Osteocyte (in vitro differentiated cells): ENCODE results near the gene NEMP1. TPM values are rescaled to one million over a fixed set of nuclear protein-coding genes. Genes with fewer than 3 reads are reported as not detected.

Experiments
- DNase-seq: peaks from one replicate; pipeline ENCODE4 v3.0.0; 2021; ENCODE audit warnings: mixed read lengths; ENCODE audit not compliant: unreplicated experiment; ENCODE audit errors: extremely low spot score
- H3K27ac Mint-ChIP-seq: one replicate; pipeline ENCODE4 v1.8.0; 2021; ENCODE audit warnings: mild to moderate bottlenecking, mixed read lengths; ENCODE audit not compliant: unreplicated experiment
- H3K27me3 Mint-ChIP-seq: one replicate; pipeline ENCODE4 v1.8.0; 2021; ENCODE audit warnings: mixed read lengths; ENCODE audit not compliant: unreplicated experiment
- H3K36me3 Mint-ChIP-seq: one replicate; pipeline ENCODE4 v1.8.0; 2021; ENCODE audit warnings: mixed read lengths; ENCODE audit not compliant: unreplicated experiment
- H3K4me1 Mint-ChIP-seq: one replicate; pipeline ENCODE4 v1.8.0; 2021; ENCODE audit warnings: mixed read lengths; ENCODE audit not compliant: unreplicated experiment
- H3K4me3 Mint-ChIP-seq: one replicate; pipeline ENCODE4 v1.8.0; 2021; ENCODE audit warnings: mild to moderate bottlenecking, moderate library complexity, mixed read lengths; ENCODE audit not compliant: unreplicated experiment
- H3K9me3 Mint-ChIP-seq: one replicate; pipeline ENCODE4 v1.8.0; 2021; ENCODE audit warnings: mixed read lengths; ENCODE audit not compliant: unreplicated experiment
- total RNA-seq: library from RNA; stranded (reverse); gene quantifications from 2 replicates; pipeline ENCODE4 v1.2.1, GENCODE V29; 2021
- TF ChIP-seq, protein P1 (sequence below): fragments of 200-600 bp; sonication (generic); IDR thresholded peaks from 2 replicates; pipeline ENCODE4 v1.5.0; 2021; ENCODE audit warnings: antibody characterized with exemption, mild to moderate bottlenecking, moderate library complexity

NEMP1 gene
- total RNA-seq, 1 donor from 2014 or later: 12.1 TPM

DNA sequence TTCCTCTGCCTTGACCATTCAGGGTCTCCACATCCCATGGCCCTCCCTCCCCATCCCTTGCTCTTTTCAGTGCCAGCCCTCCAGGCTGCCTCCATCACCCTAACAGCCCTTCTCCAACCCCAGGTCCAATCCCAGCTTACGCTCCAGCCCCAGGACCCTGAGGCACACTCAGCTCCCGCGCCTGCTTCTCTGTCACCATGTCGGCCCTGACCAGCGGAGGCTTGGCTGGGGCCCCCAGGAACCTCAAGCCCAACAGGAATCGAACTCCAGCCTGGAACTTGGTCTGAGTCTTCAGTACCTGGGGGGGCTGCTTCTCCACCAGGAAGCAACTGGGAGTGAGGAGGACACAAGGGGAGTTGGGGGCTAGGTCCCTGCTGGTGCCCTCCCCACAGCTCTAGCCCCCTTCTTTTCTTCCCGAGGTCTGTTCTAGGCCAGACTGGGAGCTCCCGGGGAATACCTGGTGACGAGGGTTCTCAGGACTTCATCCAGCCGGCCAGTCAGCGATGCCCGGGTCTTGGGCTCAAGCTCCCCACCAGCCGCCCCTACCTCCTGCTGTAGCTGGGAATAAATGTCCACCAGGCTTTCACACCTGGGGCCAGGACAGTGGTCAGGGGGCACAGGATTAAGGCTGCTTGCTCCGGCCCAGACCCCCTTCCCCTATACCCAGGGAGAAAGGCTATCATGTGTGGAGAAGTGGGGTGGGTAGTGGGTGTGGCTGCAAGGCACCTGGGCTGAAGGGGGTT, 26.6 kb upstream of the NEMP1 start:
- TF ChIP-seq, protein P1, sequence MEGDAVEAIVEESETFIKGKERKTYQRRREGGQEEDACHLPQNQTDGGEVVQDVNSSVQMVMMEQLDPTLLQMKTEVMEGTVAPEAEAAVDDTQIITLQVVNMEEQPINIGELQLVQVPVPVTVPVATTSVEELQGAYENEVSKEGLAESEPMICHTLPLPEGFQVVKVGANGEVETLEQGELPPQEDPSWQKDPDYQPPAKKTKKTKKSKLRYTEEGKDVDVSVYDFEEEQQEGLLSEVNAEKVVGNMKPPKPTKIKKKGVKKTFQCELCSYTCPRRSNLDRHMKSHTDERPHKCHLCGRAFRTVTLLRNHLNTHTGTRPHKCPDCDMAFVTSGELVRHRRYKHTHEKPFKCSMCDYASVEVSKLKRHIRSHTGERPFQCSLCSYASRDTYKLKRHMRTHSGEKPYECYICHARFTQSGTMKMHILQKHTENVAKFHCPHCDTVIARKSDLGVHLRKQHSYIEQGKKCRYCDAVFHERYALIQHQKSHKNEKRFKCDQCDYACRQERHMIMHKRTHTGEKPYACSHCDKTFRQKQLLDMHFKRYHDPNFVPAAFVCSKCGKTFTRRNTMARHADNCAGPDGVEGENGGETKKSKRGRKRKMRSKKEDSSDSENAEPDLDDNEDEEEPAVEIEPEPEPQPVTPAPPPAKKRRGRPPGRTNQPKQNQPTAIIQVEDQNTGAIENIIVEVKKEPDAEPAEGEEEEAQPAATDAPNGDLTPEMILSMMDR: no peak
- Mint-ChIP-seq H3K27ac (no peak overlapping the region), H3K36me3 (peaks cover 30% of the 10 kb centered on the region), H3K4me3 (no peak overlapping the region), H3K9me3 (no peaks in the 10 kb centered on the region), H3K27me3 (no peaks in the 10 kb centered on the region), H3K4me1 (peaks cover 23% of the 10 kb centered on the region)
- no peak for DNase-seq

DNA sequence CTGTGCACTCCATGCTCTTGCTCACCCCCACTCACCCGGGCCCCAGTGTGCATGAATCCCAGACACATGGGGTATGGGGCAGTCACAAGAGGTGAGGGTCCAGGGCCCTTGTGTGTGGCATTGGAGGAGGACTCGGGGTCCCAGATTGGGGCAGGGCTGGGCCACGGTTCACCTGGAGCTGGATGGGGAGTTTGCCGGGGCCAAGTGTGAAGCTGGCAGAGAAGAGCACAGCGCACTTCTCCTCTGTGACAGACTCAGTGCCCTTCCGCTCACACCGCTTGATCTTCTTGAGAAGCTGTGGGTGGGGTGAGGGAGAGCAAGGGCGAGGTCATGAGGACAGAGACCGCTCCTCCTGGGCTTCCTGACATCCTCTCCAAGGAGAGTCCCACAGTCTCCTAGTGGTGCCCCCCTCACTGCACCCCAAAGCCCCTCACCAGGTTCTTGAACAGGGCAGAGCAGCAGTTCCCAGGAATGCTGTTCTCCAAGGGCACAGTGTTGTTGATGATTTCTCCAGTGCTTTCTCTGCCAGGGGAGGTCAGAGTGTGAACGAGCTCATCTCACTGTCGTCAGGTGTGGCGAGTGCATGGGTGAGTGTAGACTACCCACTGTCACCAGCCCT, 25.8 kb upstream of the NEMP1 start:
- Mint-ChIP-seq H3K36me3 (peaks cover 35% of the 10 kb centered on the region), H3K9me3 (no peaks in the 10 kb centered on the region), H3K4me3 (no peak overlapping the region), H3K4me1 (peaks cover 15% of the 10 kb centered on the region), H3K27me3 (no peaks in the 10 kb centered on the region), H3K27ac (no peak overlapping the region)
- no peak for DNase-seq
- TF ChIP-seq, protein P1: no peak

DNA sequence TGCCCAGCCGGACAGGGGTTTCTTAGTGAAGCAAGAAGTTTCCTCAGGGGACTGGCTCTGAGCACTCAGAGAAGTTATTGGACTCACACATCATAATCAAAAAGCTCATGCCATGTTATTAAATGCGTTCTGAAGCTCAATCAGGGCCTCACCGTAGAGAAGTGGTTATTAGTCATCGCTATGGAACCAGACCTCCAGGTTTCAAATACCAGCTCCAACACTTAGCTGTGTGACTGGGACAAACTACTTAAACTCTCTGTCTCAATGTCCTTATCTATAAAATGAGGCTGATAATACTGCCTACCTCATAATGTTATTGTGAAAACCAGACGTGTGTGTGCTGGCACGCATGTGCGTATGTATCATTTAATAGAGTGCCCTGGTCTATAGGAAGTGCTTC, 25.3 kb upstream of the NEMP1 start:
- H3K36me3 Mint-ChIP-seq: peaks cover 40% of the 10 kb centered on the region

DNA sequence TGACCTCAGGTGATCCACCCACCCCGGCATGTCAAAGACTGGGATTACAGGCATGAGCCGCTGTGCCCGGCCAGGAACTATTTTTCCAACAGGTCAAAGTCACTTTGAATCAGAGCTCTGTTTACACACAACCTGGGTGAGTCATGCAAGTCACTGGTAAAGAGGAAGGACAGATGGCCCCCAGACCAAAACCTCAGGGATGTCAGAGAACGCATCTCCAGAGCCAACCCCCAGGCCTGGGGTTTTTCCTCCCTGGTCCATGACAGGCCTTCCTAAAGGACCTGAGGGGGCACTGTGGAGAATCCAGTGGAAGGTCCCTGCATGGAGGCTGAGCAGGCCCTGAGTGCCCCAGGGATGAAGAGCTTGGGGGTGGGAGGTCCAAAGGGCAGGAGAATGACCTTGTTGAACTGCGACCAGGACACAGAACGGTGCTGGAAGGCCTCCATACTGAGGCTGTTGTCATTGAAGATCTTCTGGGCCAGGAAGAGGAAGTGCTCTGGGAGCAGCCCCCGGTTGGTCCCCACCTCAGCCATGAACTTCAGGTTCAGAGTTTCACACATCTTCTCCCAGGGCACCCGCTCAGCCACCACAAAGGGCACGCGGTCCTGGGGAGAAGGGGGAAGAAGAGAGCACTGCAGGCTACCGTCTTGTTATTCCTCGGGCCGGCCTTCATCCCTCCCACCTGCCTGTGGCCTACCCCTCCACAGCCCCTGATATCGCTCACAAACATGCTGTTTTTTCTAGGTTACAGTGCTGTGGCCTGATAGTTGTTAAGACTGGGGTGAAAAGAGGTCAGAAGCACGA, 23.5 kb upstream of the NEMP1 start:
- Mint-ChIP-seq H3K36me3 (peaks cover 40% of the 10 kb centered on the region), H3K27me3 (no peaks in the 10 kb centered on the region), H3K4me3 (no peak overlapping the region), H3K4me1 (no peaks in the 10 kb centered on the region), H3K9me3 (no peaks in the 10 kb centered on the region), H3K27ac (peak overlapping the region; percentile 14)
- TF ChIP-seq, protein P1: no peak
- no peak for DNase-seq

More for the DNA sequence above, 25.3 kb upstream of the NEMP1 start:
- Mint-ChIP-seq H3K27me3 (no peaks in the 10 kb centered on the region), H3K9me3 (no peaks in the 10 kb centered on the region), H3K4me3 (no peak overlapping the region), H3K27ac (no peak overlapping the region), H3K4me1 (peaks cover 13% of the 10 kb centered on the region)
- TF ChIP-seq, protein P1: no peak
- DNase-seq: no peak

DNA sequence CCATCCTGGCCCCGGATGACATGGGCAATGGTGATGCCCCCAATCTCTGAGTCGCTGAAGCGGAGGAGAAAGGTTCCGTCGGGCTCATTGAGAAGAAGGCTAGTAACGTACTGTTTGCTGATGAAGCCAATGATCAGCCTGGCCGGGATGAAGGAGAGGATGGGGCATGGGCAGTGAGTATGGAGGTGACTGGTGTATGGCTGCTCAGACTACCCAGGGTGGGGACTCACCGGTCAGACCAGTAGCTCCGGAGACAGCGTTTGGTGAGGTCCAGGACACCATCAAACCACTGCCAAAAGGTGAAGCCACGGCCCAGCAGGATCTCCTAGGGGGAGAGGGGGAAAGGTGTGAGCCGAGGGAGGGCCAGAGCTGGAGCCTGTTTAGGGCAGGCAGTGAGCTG, 21.2 kb upstream of the NEMP1 start:
- Mint-ChIP-seq H3K27ac (peak overlapping the region; percentile 29), H3K4me3 (no peak overlapping the region), H3K36me3 (peaks cover 30% of the 10 kb centered on the region)

More for the DNA sequence above, 21.2 kb upstream of the NEMP1 start:
- Mint-ChIP-seq H3K9me3 (no peaks in the 10 kb centered on the region), H3K27me3 (no peaks in the 10 kb centered on the region), H3K4me1 (peaks cover 8% of the 10 kb centered on the region)
- DNase-seq: peak; percentile 75
- TF ChIP-seq, protein P1: no peak
